GM13976 (cell line): ENCODE results near the gene AATK.
"Not testable (repeated sequence)": the region's sequence is repeated elsewhere in the genome, so short reads cannot be mapped to it uniquely, and the experiment has no call there.

Experiments
- DNase-seq: peaks from one replicate; pipeline ENCODE4 v3.0.0; 2012; ENCODE audit warnings: low spot score
- in situ Hi-C: fragments of 300-500 bp; cut with MboI; formaldehyde crosslinking; loops from one replicate; pipeline ENCODE4 v1.12.0; 2022; ENCODE audit warnings: low sequenced_read_pairs, mixed read lengths, inconsistent platforms; ENCODE audit not compliant: unreplicated experiment
- TF ChIP-seq, protein P1 (sequence below): IDR thresholded peaks from 2 replicates; pipeline ENCODE4 v1.5.1; 2012; ENCODE audit warnings: borderline replicate concordance, mild to moderate bottlenecking; ENCODE audit not compliant: insufficient read depth; ENCODE audit errors: extremely low read depth, missing control alignments, control extremely low read depth

AATK gene

DNA sequence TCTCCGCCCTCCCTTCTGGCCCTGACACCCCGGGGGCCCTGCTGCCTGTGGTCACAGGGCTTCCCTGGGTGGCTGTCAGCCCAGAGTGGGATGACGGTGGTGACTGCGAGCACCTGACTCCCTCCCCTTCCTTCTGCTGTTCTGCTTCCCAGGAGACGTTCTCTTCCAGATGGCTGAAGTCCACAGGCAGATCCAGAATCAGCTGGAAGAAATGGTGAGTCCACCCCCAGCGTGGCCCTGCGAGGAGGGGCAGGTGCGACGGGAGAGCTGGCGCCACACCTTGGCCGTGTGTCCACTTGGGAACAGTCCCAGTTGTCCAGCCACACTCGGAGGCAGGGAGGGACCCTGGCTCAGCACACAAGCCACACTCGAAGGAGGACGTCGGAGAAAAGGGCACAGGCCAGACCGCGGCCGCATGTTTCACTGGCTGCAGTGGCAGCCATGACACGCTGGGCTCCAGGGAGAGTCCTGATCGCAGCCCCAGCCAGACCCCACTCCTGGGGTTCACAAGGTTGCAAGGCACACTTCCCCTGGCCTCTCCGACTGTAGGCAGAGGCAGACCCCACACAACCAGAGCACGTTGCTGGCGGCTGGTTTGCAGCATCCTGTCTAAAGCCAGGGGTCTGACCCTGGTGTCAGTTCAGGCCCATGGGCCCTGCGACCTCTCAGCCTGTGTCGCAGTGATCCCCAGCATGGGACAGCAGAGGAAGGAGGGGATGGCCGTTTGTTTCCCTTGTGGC is 81.2 kb downstream of the AATK start:
- in situ Hi-C loops = no loop called here
- DNase-seq = no peak
- TF ChIP-seq, protein P1, sequence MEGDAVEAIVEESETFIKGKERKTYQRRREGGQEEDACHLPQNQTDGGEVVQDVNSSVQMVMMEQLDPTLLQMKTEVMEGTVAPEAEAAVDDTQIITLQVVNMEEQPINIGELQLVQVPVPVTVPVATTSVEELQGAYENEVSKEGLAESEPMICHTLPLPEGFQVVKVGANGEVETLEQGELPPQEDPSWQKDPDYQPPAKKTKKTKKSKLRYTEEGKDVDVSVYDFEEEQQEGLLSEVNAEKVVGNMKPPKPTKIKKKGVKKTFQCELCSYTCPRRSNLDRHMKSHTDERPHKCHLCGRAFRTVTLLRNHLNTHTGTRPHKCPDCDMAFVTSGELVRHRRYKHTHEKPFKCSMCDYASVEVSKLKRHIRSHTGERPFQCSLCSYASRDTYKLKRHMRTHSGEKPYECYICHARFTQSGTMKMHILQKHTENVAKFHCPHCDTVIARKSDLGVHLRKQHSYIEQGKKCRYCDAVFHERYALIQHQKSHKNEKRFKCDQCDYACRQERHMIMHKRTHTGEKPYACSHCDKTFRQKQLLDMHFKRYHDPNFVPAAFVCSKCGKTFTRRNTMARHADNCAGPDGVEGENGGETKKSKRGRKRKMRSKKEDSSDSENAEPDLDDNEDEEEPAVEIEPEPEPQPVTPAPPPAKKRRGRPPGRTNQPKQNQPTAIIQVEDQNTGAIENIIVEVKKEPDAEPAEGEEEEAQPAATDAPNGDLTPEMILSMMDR = no peak

DNA sequence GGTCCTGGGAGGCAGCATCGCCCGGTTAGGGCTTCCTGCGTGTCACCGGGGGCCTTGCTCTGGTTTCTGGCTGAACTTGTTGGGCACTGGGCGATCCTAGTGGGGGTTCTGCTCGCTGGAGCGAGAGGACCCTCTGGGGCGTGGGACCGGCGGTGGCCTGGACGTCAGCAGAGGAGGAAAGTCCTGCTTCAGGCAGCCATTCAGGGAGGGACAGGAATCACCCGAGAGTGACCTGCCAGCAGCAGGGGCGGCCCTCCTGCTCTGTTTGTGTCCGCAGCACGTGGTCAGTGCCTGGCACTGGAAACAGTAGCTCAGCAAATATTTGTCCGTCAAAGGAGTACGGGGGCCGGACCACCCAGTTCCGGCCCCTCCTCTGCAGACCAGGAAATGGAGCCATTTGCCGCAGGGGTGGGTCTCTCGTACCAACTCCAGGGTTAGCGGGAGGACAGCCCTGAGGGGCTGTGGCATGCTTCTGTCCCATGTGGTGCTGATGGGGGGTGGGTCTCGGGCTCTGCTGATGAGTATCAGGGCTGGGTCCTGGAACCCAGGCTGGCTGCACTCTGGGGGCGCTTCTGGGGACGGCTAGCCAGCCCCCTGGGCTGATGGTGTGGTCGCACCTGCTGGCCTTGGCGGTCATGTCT is 82.8 kb downstream of the AATK start:
- in situ Hi-C loops = no loop called here

DNA sequence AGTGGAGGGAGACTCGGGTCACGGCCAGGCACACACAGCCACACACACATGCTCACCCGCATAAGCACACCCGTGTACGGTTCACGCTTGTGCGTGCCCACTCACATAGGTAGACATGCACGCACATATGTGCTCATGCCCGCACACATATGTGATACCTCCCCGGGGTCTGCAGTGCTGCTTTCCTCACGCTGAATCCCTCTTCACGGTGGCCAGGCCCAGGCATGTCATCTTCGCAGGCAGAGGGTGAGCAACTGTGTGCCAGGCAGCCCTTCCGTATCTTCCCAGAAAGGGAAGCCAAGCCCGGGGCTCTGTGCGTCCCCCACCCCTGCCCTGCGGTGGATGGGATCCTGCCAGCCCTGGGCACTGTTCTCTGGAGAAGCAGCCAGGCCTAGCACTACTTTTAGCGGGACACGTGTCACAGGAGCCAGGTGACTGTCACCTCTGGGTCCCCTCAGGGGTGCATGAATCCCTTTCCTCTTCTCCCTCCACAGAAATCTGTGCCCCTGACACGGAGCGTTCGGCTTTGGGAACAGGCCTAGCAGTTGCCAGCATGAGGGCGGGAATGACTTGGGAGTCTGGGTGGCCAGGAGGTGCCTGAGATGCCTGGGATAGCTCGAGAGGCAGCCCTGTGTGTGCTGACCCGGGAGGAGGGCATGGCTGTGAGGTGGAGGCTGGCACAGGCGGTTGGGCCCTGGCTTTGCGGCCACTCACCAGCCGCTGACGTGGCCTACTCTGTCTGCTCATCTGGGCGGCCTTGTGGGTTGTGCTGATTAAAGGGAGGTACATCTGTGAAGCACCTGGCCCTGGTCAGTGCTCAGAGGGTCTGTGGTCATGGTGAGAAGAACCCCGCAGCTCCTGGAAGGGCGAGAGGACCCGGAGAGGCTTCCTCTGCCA is 83.6 kb downstream of the AATK start:
- in situ Hi-C loops = no loop called here
- no peak for DNase-seq
- TF ChIP-seq, protein P1 = no peak

More for the DNA sequence above, 82.8 kb downstream of the AATK start:
- no peak for DNase-seq
- TF ChIP-seq, protein P1 = no peak

DNA sequence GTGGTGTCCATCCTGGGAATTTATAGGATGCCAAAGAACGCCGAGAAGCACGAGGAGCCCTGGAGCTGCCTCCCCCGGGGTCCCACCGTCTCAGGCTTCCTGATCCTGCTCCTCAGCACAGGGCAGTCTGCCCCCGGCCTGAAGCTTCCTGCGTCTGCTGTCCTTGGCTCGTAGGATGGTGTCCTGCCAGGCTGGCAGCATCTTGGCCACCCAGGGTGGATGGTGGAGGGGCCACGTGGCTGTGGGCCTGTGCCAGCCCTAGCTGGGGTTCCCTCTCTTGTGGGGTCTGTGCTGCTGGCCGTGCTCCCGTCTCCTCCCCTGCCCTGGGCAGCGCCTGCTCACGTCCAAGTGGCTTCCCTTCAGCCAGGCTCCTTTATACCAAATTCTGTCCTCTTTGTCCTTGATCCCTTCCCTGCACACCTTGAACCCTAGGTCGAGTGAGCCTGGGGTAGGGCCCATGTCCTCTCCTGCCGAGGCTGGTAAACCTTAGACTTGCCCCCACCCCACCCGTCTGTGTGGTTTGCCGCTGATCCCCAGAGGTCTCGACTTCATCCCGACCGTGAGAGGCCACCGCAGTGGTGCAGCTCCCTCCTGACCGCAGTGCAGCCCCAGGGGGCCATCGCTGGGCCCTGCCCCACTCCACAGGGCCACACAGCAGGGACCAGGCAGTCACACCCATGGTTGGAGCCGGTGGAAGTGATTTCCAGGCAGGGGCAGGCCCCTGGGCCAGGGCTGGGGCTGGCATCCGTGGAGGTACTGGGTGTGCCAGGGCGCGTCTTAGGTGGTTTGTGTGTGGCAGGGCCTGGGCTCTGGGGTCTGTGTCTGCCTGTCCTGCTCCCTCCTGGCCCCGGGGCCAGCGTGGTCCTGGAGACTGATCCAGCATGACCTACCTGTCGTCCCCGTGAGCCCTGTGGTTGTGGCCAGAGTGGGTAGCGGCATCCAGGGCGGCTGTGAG is 84.5 kb downstream of the AATK start:
- no peak for DNase-seq
- TF ChIP-seq, protein P1 = no peak
- in situ Hi-C loops = no loop called here

DNA sequence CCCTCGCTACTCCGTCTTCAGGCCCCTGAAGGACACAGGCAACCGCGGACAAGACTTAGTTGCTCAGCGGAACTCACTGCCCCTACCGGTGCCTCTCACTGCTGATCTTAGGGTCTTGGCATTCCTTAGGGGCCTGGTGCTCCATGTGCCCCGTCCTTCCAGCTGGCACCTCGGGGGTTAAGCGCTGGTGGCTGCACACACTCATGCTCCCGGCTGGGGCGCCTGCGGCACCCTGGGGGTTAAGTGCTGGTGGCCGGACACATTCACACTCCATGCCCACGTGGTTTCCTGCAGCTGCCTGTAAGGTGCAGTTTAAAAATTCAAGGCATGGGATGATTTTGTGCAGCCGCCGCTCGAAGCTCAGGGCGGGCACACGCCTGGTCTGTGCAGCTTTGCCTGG is 86.0 kb downstream of the AATK start:
- in situ Hi-C loops = no loop called here
- TF ChIP-seq, protein P1 = no peak
- DNase-seq = no peak

DNA sequence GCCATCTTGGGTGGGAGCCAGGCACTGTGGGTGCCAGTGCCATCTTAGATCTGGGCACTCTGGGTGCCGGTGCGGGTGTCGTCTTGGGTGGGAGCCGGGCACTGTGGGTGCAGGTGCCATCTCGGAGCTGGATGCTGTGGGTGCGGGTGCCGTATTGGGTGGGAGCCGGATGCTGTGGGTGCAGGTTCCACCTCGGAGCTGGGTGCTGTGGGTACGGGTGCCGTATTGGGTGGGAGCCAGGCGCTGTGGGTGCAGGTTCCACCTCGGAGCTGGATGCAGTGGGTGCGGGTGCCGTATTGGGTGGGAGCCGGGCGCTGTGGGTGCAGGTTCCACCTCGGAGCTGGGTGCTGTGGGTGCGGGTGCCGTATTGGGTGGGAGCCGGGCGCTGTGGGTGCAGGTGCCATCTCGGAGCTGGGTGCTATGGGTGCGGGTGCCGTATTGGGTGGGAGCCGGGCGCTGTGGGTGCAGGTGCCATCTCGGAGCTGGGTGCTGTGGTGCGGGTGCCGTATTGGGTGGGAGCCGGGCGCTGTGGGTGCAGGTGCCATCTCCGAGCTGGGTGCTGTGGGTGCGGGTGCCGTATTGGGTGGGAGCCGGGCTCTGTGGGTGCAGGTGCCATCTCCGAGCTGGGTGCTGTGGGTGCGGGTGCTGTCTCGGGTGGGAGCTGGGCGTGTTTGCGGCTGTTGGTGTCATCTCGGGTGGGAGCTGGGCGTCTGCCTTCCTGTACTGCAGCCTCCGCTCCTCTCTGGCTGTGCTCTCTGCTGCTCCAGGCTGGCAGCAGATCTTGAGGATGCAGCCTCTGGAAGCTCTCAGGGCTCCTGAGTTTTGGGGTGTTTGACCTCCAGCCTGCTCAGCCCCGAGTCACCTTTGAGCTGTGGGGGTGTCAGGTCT is 87.8 kb downstream of the AATK start:
- DNase-seq, in situ Hi-C loops: not testable (repeated sequence)
